Esophagus muscularis mucosa (tissue), 4 donors: ENCODE measurements around the gene ATRX. TPM values are rescaled to one million over a fixed set of nuclear protein-coding genes. Genes with fewer than 3 reads are reported as not detected.
"Not testable (repeated sequence)": the region's sequence is repeated elsewhere in the genome, so short reads cannot be mapped to it uniquely, and the experiment has no call there.

Source experiments
- DNase-seq: peaks from one replicate; pipeline ENCODE4 v3.0.0-alpha.2; 2017; ENCODE audit errors: extremely low spot score
- H3K27ac ChIP-seq, 4 donors: fragments of 200-600 bp; sonication (generic); replicated peaks in 1 of 4; 1 replicate in 3 of 4; 2 replicates in 1 of 4; pipeline ENCODE4 v1.5.1; 2016 to 2019; ENCODE audit warnings: mild to moderate bottlenecking in 1 of 4
- H3K27me3 ChIP-seq, 4 donors: fragments of 200-600 bp; sonication (generic); one replicate each; pipeline versions ENCODE4 v1.5.1 to v1.6.0; 2016 to 2019
- H3K36me3 ChIP-seq, 4 donors: fragments of 200-600 bp; sonication (generic); one replicate each; pipeline ENCODE4 v1.5.1; 2016 to 2019
- H3K4me1 ChIP-seq, 4 donors: fragments of 200-600 bp; sonication (generic); one replicate each; pipeline ENCODE4 v1.5.1; 2016 to 2019
- H3K4me3 ChIP-seq, 4 donors: fragments of 200-600 bp; sonication (generic); 1 replicate in 2 of 4; 2 replicates in 2 of 4; pipeline ENCODE4 v1.5.1; 2016 to 2019; ENCODE audit warnings: mild to moderate bottlenecking in 4 of 4, moderate library complexity in 1 of 4
- H3K9me3 ChIP-seq, 4 donors: fragments of 200-600 bp; sonication (generic); 1 replicate in 3 of 4; 2 replicates in 1 of 4; pipeline ENCODE4 v1.5.1; 2016 to 2019
- CTCF ChIP-seq, 3 experiments: fragments of 200-600 bp in 2 of 3; fragments of 450-650 bp in 1 of 3; sonication (generic) in 2 of 3; IDR thresholded peaks; one replicate each; pipeline ENCODE4 v1.5.1; 2017 to 2019; ENCODE audit warnings: antibody characterized with exemption in 3 of 3, mild to moderate bottlenecking in 2 of 3, moderate library complexity in 1 of 3
- EP300 ChIP-seq: sonication (generic); formaldehyde crosslinking; IDR thresholded peaks from one replicate; pipeline ENCODE4 v1.6.1; 2017; ENCODE audit warnings: antibody characterized with exemption
- POLR2A ChIP-seq: fragments of 450-650 bp; IDR thresholded peaks from one replicate; pipeline ENCODE4 v1.6.1; 2017; ENCODE audit warnings: antibody characterized with exemption, moderate library complexity, mild to moderate bottlenecking, low read depth
- POLR2AphosphoS5 ChIP-seq, 2 donors: sonication (generic); formaldehyde crosslinking; IDR thresholded peaks; one replicate each; pipeline ENCODE4 v1.6.1; 2017; ENCODE audit warnings: antibody characterized with exemption in 2 of 2
- WGBS: methylation state at CpG from one replicate; pipeline ENCODE4 v1.1.5; 2018; 5-methylcytosine and 5-hydroxymethylcytosine counted together
- intact Hi-C: fragments of 100-400 bp; cut with DNase I; formaldehyde crosslinking; loops from one replicate; pipeline ENCODE4 v1.15.1; 2023
- total RNA-seq, 4 donors: library from RNA; depleted of rRNA; stranded (reverse); fragments of >200 nt; gene quantifications; one replicate each; pipeline versions ENCODE4 v1.1.0 to v1.2.1, GENCODE V29; 2016

Gene ATRX
- total RNA-seq, 4 donors from 2014 or later: 71.1 to 105 (median 95.8) TPM

DNA sequence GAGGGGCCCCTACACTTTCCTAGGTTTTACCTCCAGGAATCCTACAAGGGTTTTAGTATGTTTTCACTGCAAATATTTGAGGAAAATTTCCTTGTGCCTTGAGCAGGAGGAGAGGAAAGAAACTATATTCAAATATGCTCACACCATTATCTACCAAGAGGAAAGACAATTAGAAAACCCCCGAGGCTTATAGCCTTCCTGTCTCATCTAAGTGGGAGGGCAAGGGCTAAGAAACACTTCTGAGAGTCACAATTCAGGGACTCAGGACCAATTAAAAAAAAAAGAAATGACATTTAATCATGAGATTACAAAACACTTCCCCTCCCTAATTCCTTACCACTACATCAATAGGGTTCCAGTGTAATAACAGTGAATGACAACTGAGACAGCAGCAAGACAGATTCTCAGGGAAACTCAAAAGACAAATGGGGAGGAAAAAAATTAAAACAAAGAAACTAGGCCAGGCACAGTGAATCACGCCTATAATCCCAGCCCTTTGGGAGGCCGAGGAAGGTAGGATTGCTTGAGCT lies 45.6 kb downstream of the ATRX start:
- TF ChIP-seq EP300: no peak
- TF ChIP-seq POLR2AphosphoS5 (IDR thresholded peaks at IDR 0.05): no peak
- TF ChIP-seq POLR2A: no peak
- no peak for TF ChIP-seq CTCF (IDR thresholded peaks at IDR 0.05)
- no peaks in the 10 kb centered on the region for H3K36me3 ChIP-seq
- 56% methylated on average over 3 of the region's 3 CpGs for WGBS
- H3K27ac ChIP-seq: peak overlapping the region in 3 of 4 donors; percentile 0 to 22 (median 19)
- no peaks in the 10 kb centered on the region for H3K27me3 ChIP-seq
- DNase-seq: no peak
- H3K4me1 ChIP-seq: peaks cover 0 to 42% (median 30%) of the 10 kb centered on the region in 4 donors
- intact Hi-C loops: no loop called here
- H3K4me3 ChIP-seq: no peak overlapping the region
- no peaks in the 10 kb centered on the region for H3K9me3 ChIP-seq

- H3K36me3 ChIP-seq: no peaks in the 10 kb centered on the region
- no peak overlapping the region for H3K4me3 ChIP-seq
- H3K27me3 ChIP-seq: no peaks in the 10 kb centered on the region
- WGBS: 81% methylated on average over 3 of the region's 3 CpGs
- no peak for TF ChIP-seq POLR2A
- no peak for TF ChIP-seq CTCF (IDR thresholded peaks at IDR 0.05)
- no peak for TF ChIP-seq EP300
- TF ChIP-seq POLR2AphosphoS5 (IDR thresholded peaks at IDR 0.05): no peak
- intact Hi-C loops: no loop called here
- DNase-seq: no peak
- peaks cover 0 to 8% (median 0%) of the 10 kb centered on the region in 4 donors for H3K9me3 ChIP-seq
- H3K4me1 ChIP-seq: no peaks in the 10 kb centered on the region
- H3K27ac ChIP-seq: no peak overlapping the region
Measured at GRCh38 chrX:77733342-77733741, 52.7 kb downstream of the ATRX start.

- WGBS: 81% methylated on average over 7 of the region's 7 CpGs
- TF ChIP-seq POLR2AphosphoS5 (IDR thresholded peaks at IDR 0.05) (no peak), CTCF (IDR thresholded peaks at IDR 0.05) (no peak), EP300 (no peak), POLR2A (no peak)
- H3K36me3 ChIP-seq: no peaks in the 10 kb centered on the region
- no peaks in the 10 kb centered on the region for H3K27me3 ChIP-seq
- H3K4me1 ChIP-seq: no peaks in the 10 kb centered on the region
- intact Hi-C loops: no loop called here
- peaks cover 0 to 8% (median 0%) of the 10 kb centered on the region in 4 donors for H3K9me3 ChIP-seq
- H3K27ac ChIP-seq: no peak overlapping the region
- H3K4me3 ChIP-seq: no peak overlapping the region
- no peak for DNase-seq
Measured at GRCh38 chrX:77731821-77732419, 54.1 kb downstream of the ATRX start.

GRCh38 chrX:77726095-77726494 lies 59.9 kb downstream of the ATRX start:
- 97% methylated on average over 3 of the region's 3 CpGs for WGBS
- H3K9me3 ChIP-seq, intact Hi-C loops: not testable (repeated sequence)

GRCh38 chrX:77723681-77724080 lies 62.3 kb downstream of the ATRX start:
- TF ChIP-seq CTCF (IDR thresholded peaks at IDR 0.05) (no peak), EP300 (no peak), POLR2AphosphoS5 (IDR thresholded peaks at IDR 0.05) (no peak), POLR2A (no peak)

More at GRCh38 chrX:77726095-77726494, 59.9 kb downstream of the ATRX start:
- not testable (repeated sequence) for H3K4me1 ChIP-seq, DNase-seq, H3K27me3 ChIP-seq, H3K27ac ChIP-seq, H3K4me3 ChIP-seq, H3K36me3 ChIP-seq

More at GRCh38 chrX:77723681-77724080, 62.3 kb downstream of the ATRX start:
- intact Hi-C loops: no loop called here
- 77% methylated on average over 4 of the region's 4 CpGs for WGBS
- Histone ChIP-seq H3K9me3 (peaks cover 0 to 4% (median 0%) of the 10 kb centered on the region in 4 donors), H3K4me1 (no peaks in the 10 kb centered on the region), H3K36me3 (no peaks in the 10 kb centered on the region), H3K27me3 (no peaks in the 10 kb centered on the region), H3K4me3 (no peak overlapping the region), H3K27ac (no peak overlapping the region)
- no peak for DNase-seq
